ENCODE results near the gene STIMATE. TPM values are rescaled to one million over a fixed set of nuclear protein-coding genes. Genes with fewer than 3 reads are reported as not detected.

Gene STIMATE
- total and polyA plus RNA-seq, 5 donors from 2014 or later = 10.7 to 87.7 (median 12.9) TPM

DNA sequence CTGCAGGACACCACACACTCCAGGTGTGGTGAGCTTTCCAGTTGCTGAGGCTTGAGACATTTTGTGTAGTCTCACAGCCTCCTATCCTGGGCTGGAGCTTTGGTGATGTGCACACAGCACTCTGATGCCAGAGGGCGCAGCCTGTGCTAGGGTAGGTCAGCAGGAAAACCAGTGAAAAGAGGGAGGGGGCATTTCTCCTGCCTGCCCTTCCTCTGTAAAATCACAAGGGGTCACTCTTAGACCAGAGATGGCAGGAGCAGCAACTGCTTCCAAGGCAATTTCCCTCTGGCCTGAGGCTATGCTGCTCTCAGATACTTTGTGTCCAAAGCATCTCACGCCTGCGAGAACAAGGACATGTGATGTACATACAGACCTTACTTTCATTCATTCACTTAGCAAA is 46.0 kb downstream of the STIMATE start:
- no peaks in the 10 kb centered on the region for H3K4me1 Mint-ChIP-seq

DNA sequence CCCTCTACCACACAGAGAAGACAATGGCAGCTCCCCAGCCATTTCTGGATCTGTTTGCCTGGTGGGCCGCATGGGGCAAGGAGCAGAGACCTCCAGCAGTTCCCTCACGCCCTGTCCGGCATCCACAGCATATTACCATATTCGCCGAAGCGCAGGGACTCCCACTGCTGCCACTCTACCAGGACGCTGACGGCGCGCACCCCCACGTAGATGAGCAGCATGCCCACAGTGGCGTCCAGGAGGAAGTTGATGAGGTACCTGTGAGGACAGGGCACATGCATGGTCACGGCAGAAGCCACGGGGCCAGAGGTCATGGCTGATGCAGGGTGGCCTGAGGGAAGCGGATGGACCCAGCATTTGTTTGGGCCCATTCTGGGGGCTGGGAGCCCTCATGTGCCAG is 47.7 kb downstream of the STIMATE start:
- DNase-seq = no peak
- Mint-ChIP-seq H3K27me3 (no peaks in the 10 kb centered on the region), H3K9me3 (no peaks in the 10 kb centered on the region), H3K36me3 (peaks cover 12% of the 10 kb centered on the region), H3K4me1 (no peaks in the 10 kb centered on the region), H3K4me3 (no peak overlapping the region), H3K27ac (peak overlapping the region in 1 of 3 donors; percentile 51)
- Histone ChIP-seq H3K27me3 (ENCODE audit: control insufficient read depth, insufficient read depth, low read length) (no peaks in the 10 kb centered on the region), H3K4me3 (ENCODE audit: low read depth, low read length) (no peak overlapping the region), H3K4me1 (ENCODE audit: control insufficient read depth, insufficient read depth, low read length, poor library complexity, severe bottlenecking) (no peaks in the 10 kb centered on the region), H3K27ac (ENCODE audit: insufficient read depth, low read length, poor library complexity, severe bottlenecking) (no peak overlapping the region), H3K36me3 (ENCODE audit: control insufficient read depth, insufficient read depth, low read length) (peaks cover 56% of the 10 kb centered on the region), H3K9me3 (ENCODE audit: control insufficient read depth in 2 of 2, low read length in 2 of 2) (no peaks in the 10 kb centered on the region)
- ATAC-seq (ENCODE audit: low read depth in 2 of 2) = no peak

More for the DNA sequence above, 46.0 kb downstream of the STIMATE start:
- no peak overlapping the region for H3K27ac Mint-ChIP-seq
- Histone ChIP-seq H3K9me3 (ENCODE audit: control insufficient read depth in 2 of 2, low read length in 2 of 2) (no peaks in the 10 kb centered on the region), H3K4me3 (ENCODE audit: low read depth, low read length) (no peak overlapping the region), H3K4me1 (ENCODE audit: control insufficient read depth, insufficient read depth, low read length, poor library complexity, severe bottlenecking) (no peaks in the 10 kb centered on the region), H3K27ac (ENCODE audit: insufficient read depth, low read length, poor library complexity, severe bottlenecking) (no peak overlapping the region), H3K27me3 (ENCODE audit: control insufficient read depth, insufficient read depth, low read length) (no peaks in the 10 kb centered on the region), H3K36me3 (ENCODE audit: control insufficient read depth, insufficient read depth, low read length) (peaks cover 61% of the 10 kb centered on the region)
- peak in 2 of 3 donors; percentile 31 to 53 for DNase-seq
- ATAC-seq (ENCODE audit: low read depth in 2 of 2) = peak in 1 of 2 donors; percentile 49
- no peaks in the 10 kb centered on the region for H3K9me3 Mint-ChIP-seq
- H3K27me3 Mint-ChIP-seq = no peaks in the 10 kb centered on the region
- H3K4me3 Mint-ChIP-seq = no peak overlapping the region
- H3K36me3 Mint-ChIP-seq = peaks cover 17% of the 10 kb centered on the region

DNA sequence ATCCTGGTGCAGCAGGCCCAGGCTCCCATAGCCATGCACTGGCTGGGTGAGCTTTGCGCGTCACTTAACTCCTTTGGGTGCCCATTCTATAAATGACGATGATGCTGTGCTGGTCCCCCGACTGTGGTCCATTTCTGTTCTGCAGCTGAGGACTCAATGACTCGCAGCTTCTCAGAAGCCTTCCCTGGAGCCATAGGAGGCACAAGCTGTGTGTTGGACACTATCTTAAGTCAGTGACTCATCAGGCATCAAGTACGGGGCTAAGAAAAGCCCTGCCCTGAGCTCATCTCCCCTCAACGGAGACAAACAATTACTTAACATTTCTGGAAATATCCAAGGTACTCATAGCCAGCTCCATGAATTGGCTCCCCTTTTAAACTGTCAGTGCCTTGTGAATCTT is 48.7 kb downstream of the STIMATE start:
- Mint-ChIP-seq H3K27ac (no peak overlapping the region), H3K4me3 (no peak overlapping the region), H3K36me3 (peaks cover 16% of the 10 kb centered on the region), H3K27me3 (no peaks in the 10 kb centered on the region), H3K9me3 (no peaks in the 10 kb centered on the region), H3K4me1 (peaks cover 0 to 2% (median 0%) of the 10 kb centered on the region in 4 donors)
- Histone ChIP-seq H3K4me1 (ENCODE audit: control insufficient read depth, insufficient read depth, low read length, poor library complexity, severe bottlenecking) (no peaks in the 10 kb centered on the region), H3K36me3 (ENCODE audit: control insufficient read depth, insufficient read depth, low read length) (peaks cover 59% of the 10 kb centered on the region), H3K9me3 (ENCODE audit: control insufficient read depth in 2 of 2, low read length in 2 of 2) (no peaks in the 10 kb centered on the region), H3K4me3 (ENCODE audit: low read depth, low read length) (no peak overlapping the region), H3K27ac (ENCODE audit: insufficient read depth, low read length, poor library complexity, severe bottlenecking) (no peak overlapping the region), H3K27me3 (ENCODE audit: control insufficient read depth, insufficient read depth, low read length) (no peaks in the 10 kb centered on the region)
- ATAC-seq (ENCODE audit: low read depth in 2 of 2) = no peak
- DNase-seq = no peak

DNA sequence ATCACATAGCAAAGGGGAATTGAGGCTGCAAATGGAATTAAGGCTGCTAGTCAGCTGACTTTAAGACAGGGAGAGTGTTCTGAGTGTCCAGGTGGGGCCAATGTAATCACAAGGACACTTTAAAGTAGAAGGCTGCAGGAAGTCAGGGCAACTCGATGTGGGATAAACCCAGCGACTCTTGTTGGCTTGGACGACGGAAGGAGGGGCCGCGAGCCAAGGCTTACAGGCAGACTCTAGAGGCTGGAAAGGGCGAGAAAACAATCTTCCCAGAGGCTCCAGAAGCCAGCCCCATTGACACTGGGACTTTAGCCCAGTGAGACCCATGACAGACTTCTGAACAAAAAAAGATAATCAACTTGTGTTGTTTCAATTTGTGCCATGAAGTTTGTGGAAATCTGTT is 49.6 kb downstream of the STIMATE start:
- no peaks in the 10 kb centered on the region for H3K9me3 Mint-ChIP-seq
- H3K4me1 Mint-ChIP-seq = peaks cover 0 to 2% (median 0%) of the 10 kb centered on the region in 4 donors
- H3K27ac Mint-ChIP-seq = no peak overlapping the region
- Histone ChIP-seq H3K9me3 (ENCODE audit: control insufficient read depth in 2 of 2, low read length in 2 of 2) (no peaks in the 10 kb centered on the region), H3K27me3 (ENCODE audit: control insufficient read depth, insufficient read depth, low read length) (no peaks in the 10 kb centered on the region), H3K4me1 (ENCODE audit: control insufficient read depth, insufficient read depth, low read length, poor library complexity, severe bottlenecking) (no peaks in the 10 kb centered on the region), H3K4me3 (ENCODE audit: low read depth, low read length) (no peak overlapping the region), H3K27ac (ENCODE audit: insufficient read depth, low read length, poor library complexity, severe bottlenecking) (no peak overlapping the region), H3K36me3 (ENCODE audit: control insufficient read depth, insufficient read depth, low read length) (peaks cover 60% of the 10 kb centered on the region)
- no peak for DNase-seq
- H3K36me3 Mint-ChIP-seq = peaks cover 13% of the 10 kb centered on the region
- H3K27me3 Mint-ChIP-seq = no peaks in the 10 kb centered on the region
- no peak for ATAC-seq (ENCODE audit: low read depth in 2 of 2)
- H3K4me3 Mint-ChIP-seq = no peak overlapping the region

DNA sequence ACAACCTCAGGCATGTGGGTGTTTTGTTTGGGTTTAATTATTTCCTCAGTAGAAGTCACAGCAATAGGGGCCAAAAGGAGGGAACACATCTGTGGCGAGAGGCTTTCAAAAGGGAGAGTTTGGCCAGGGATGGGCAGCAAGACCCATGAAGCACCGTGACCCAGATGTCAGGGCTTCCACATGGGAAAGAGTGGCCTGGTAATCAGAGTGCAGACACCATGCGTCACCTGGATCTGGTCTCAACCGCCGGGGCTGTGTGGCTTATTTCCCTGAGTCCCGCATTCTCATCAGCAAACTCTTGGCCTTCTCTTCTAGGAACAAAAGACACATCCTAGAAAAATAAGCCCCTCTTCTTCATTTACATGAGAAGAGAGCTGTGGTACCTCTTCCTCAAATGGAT is 50.1 kb downstream of the STIMATE start:
- no peak overlapping the region for H3K27ac Mint-ChIP-seq
- DNase-seq = no peak
- Histone ChIP-seq H3K4me3 (ENCODE audit: low read depth, low read length) (no peak overlapping the region), H3K9me3 (ENCODE audit: control insufficient read depth in 2 of 2, low read length in 2 of 2) (no peaks in the 10 kb centered on the region), H3K4me1 (ENCODE audit: control insufficient read depth, insufficient read depth, low read length, poor library complexity, severe bottlenecking) (no peaks in the 10 kb centered on the region), H3K27ac (ENCODE audit: insufficient read depth, low read length, poor library complexity, severe bottlenecking) (no peak overlapping the region), H3K36me3 (ENCODE audit: control insufficient read depth, insufficient read depth, low read length) (peaks cover 60% of the 10 kb centered on the region), H3K27me3 (ENCODE audit: control insufficient read depth, insufficient read depth, low read length) (no peaks in the 10 kb centered on the region)
- H3K27me3 Mint-ChIP-seq = no peaks in the 10 kb centered on the region
- no peak for ATAC-seq (ENCODE audit: low read depth in 2 of 2)
- peaks cover 0 to 2% (median 0%) of the 10 kb centered on the region in 4 donors for H3K4me1 Mint-ChIP-seq
- no peak overlapping the region for H3K4me3 Mint-ChIP-seq
- peaks cover 13% of the 10 kb centered on the region for H3K36me3 Mint-ChIP-seq
- H3K9me3 Mint-ChIP-seq = no peaks in the 10 kb centered on the region

DNA sequence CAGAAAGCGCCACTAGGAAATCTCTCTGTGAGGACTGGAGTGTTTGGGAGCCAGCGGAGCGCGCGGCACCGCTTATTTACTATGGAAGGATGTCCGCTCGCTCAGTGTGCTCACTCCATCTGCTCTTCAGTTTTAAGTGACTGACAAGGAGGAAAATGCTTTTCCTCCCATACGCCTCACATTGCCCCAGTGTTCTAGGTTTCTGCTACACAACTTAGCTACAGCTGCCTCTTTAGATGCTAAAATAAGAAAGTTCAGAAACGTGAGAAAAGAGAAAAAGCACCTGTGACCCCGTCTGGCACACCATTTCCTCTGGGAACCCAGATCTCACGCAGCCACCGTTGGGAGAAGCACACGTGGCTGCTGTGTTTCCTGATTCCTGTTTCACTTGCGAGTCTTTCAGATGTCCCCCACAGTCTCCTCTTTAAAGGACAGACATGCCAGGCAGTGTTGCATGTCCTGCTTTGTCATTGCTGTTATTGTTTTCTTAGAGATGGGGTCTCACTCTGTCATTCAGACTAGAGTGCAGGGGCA is 50.8 kb downstream of the STIMATE start:
- Histone ChIP-seq H3K4me3 (ENCODE audit: low read depth, low read length) (no peak overlapping the region), H3K27ac (ENCODE audit: insufficient read depth, low read length, poor library complexity, severe bottlenecking) (no peak overlapping the region), H3K27me3 (ENCODE audit: control insufficient read depth, insufficient read depth, low read length) (no peaks in the 10 kb centered on the region), H3K4me1 (ENCODE audit: control insufficient read depth, insufficient read depth, low read length, poor library complexity, severe bottlenecking) (no peaks in the 10 kb centered on the region), H3K36me3 (ENCODE audit: control insufficient read depth, insufficient read depth, low read length) (peaks cover 60% of the 10 kb centered on the region), H3K9me3 (ENCODE audit: control insufficient read depth in 2 of 2, low read length in 2 of 2) (no peaks in the 10 kb centered on the region)
- H3K36me3 Mint-ChIP-seq = peaks cover 13% of the 10 kb centered on the region
- ATAC-seq (ENCODE audit: low read depth in 2 of 2) (no peak), DNase-seq (no peak)
- peak overlapping the region in 2 of 3 donors; percentile 25 to 56 for H3K27ac Mint-ChIP-seq
- no peak overlapping the region for H3K4me3 Mint-ChIP-seq
- no peaks in the 10 kb centered on the region for H3K9me3 Mint-ChIP-seq
- H3K27me3 Mint-ChIP-seq = no peaks in the 10 kb centered on the region
- H3K4me1 Mint-ChIP-seq = peaks cover 0 to 2% (median 0%) of the 10 kb centered on the region in 4 donors

DNA sequence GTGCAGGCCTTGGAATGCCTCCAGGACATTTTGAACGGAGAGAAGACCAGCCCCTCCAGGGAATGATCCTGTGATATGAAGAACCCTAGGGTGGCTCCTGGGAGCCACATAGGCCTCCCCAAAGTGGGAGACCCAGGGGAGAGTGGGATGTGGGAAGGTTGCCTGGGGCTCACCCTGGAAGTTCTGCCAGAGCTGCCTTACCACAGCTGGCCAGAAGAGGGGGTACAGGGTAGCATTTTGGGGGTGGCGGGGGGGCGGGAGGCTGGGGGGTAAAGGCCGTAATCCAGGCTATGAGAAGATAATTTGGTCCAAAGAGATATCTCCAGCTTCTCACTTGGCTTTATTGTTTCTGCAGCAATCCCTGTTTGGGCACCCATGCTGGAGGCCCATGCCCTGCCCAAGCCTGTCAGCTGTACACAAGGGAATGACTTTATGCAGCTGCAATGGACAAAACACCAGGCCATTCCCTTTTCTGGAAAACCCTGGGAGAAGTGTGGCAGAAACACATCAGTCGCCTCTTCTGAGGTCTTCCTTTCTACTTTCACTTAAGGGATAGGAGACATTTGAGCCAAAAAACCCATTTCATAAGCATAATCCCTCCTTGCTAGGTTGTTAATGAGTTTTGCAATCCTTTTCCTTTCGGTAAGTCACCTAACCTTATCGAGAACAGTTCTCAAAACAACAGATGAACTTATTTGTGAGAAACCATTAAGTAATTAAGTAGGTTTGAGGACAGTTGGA is 51.5 kb downstream of the STIMATE start:
- no peaks in the 10 kb centered on the region for H3K9me3 Mint-ChIP-seq
- ATAC-seq (ENCODE audit: low read depth in 2 of 2) = peak in 1 of 2 donors; percentile 25
- no peaks in the 10 kb centered on the region for H3K27me3 Mint-ChIP-seq
- Histone ChIP-seq H3K27ac (ENCODE audit: insufficient read depth, low read length, poor library complexity, severe bottlenecking) (no peak overlapping the region), H3K4me1 (ENCODE audit: control insufficient read depth, insufficient read depth, low read length, poor library complexity, severe bottlenecking) (no peaks in the 10 kb centered on the region), H3K4me3 (ENCODE audit: low read depth, low read length) (no peak overlapping the region), H3K9me3 (ENCODE audit: control insufficient read depth in 2 of 2, low read length in 2 of 2) (no peaks in the 10 kb centered on the region), H3K36me3 (ENCODE audit: control insufficient read depth, insufficient read depth, low read length) (peaks cover 60% of the 10 kb centered on the region), H3K27me3 (ENCODE audit: control insufficient read depth, insufficient read depth, low read length) (no peaks in the 10 kb centered on the region)
- H3K4me3 Mint-ChIP-seq = no peak overlapping the region
- H3K27ac Mint-ChIP-seq = peak overlapping the region in 1 of 3 donors; percentile 56
- no peak for DNase-seq
- peaks cover 0 to 2% (median 0%) of the 10 kb centered on the region in 4 donors for H3K4me1 Mint-ChIP-seq
- peaks cover 19% of the 10 kb centered on the region for H3K36me3 Mint-ChIP-seq

DNA sequence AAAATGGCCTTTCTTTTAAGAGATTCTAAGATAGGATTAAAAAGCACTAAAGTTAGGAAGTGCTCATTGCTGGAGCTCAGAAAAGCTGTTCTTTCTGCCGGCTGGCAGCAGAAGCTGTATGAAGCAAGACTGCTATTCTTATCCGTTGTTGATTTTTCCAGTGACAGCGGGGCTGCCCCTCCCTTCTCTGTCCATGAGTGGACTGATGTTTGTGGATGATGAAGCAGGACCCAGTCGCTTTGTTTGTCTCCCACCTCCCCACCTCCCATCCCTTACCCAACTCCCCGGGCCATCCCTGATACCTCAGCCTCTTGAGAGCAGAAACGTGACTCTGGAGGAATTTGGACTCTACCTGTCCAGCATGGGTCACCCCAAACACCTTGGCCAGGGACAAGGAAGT is 52.2 kb downstream of the STIMATE start:
- Histone ChIP-seq H3K9me3 (ENCODE audit: control insufficient read depth in 2 of 2, low read length in 2 of 2) (no peaks in the 10 kb centered on the region), H3K4me1 (ENCODE audit: control insufficient read depth, insufficient read depth, low read length, poor library complexity, severe bottlenecking) (no peaks in the 10 kb centered on the region), H3K36me3 (ENCODE audit: control insufficient read depth, insufficient read depth, low read length) (peaks cover 65% of the 10 kb centered on the region), H3K27ac (ENCODE audit: insufficient read depth, low read length, poor library complexity, severe bottlenecking) (no peak overlapping the region), H3K4me3 (ENCODE audit: low read depth, low read length) (no peak overlapping the region), H3K27me3 (ENCODE audit: control insufficient read depth, insufficient read depth, low read length) (no peaks in the 10 kb centered on the region)
- ATAC-seq (ENCODE audit: low read depth in 2 of 2) (no peak), DNase-seq (no peak)
- Mint-ChIP-seq H3K9me3 (no peaks in the 10 kb centered on the region), H3K4me3 (no peak overlapping the region), H3K27ac (no peak overlapping the region), H3K27me3 (no peaks in the 10 kb centered on the region), H3K36me3 (peaks cover 23% of the 10 kb centered on the region), H3K4me1 (peaks cover 0 to 3% (median 1%) of the 10 kb centered on the region in 4 donors)

All from CD4-positive, CD25-positive, alpha-beta regulatory T cell (primary cell).